H9 (cell line): ENCODE results near the gene APLP2. TPM values are rescaled to one million over a fixed set of nuclear protein-coding genes. Genes with fewer than 3 reads are reported as not detected.

Experiments
- DNase-seq: peaks from one replicate; pipeline ENCODE4 v3.0.0-alpha.2; 2017
- H2AFZ ChIP-seq: one replicate; pipeline ENCODE4 v1.6.1; 2013; ENCODE audit warnings: mild to moderate bottlenecking, low read length, control low read depth, moderate library complexity
- H2AK5ac ChIP-seq: 2 replicates; pipeline ENCODE4 v1.6.1; 2013; ENCODE audit warnings: low read length, control low read depth, mixed read lengths; ENCODE audit not compliant: insufficient read length
- H2BK120ac ChIP-seq: one replicate; pipeline ENCODE4 v1.6.1; 2013; ENCODE audit warnings: low read depth, mild to moderate bottlenecking, low read length, control low read depth, inconsistent platforms; ENCODE audit not compliant: poor library complexity, severe bottlenecking
- H2BK12ac ChIP-seq: 2 replicates; pipeline ENCODE4 v1.6.1; 2013; ENCODE audit warnings: low read length, control low read depth, mixed read lengths, low read depth; ENCODE audit not compliant: insufficient read length
- H2BK15ac ChIP-seq: 2 replicates; pipeline ENCODE4 v1.6.1; 2013; ENCODE audit warnings: low read depth, low read length, control low read depth
- H2BK20ac ChIP-seq: one replicate; pipeline ENCODE4 v1.6.1; 2013; ENCODE audit warnings: low read depth, mild to moderate bottlenecking, low read length, control low read depth, inconsistent platforms; ENCODE audit not compliant: poor library complexity, severe bottlenecking
- H2BK5ac ChIP-seq: 2 replicates; pipeline ENCODE4 v1.6.1; 2013; ENCODE audit warnings: low read length, control low read depth, mixed read lengths; ENCODE audit not compliant: insufficient read length
- H3K14ac ChIP-seq: 2 replicates; pipeline ENCODE4 v1.6.1; 2013; ENCODE audit warnings: low read length, control low read depth; ENCODE audit not compliant: insufficient read depth
- H3K18ac ChIP-seq: 2 replicates; pipeline ENCODE4 v1.6.1; 2013; ENCODE audit warnings: low read depth, mild to moderate bottlenecking, mixed read lengths, low read length, control low read depth; ENCODE audit not compliant: insufficient read length
- H3K23ac ChIP-seq: 2 replicates; pipeline ENCODE4 v1.6.1; 2013; ENCODE audit warnings: low read length, control low read depth, mixed read lengths, low read depth; ENCODE audit not compliant: insufficient read length
- H3K23me2 ChIP-seq: 2 replicates; pipeline ENCODE4 v1.6.1; 2013; ENCODE audit warnings: low read depth, mild to moderate bottlenecking, mixed read lengths, low read length, control low read depth; ENCODE audit not compliant: insufficient read length, poor library complexity, severe bottlenecking
- H3K27ac ChIP-seq: 2 replicates; pipeline ENCODE4 v1.5.1; 2013; ENCODE audit warnings: low read length, control low read depth, mixed read lengths, low read depth; ENCODE audit not compliant: insufficient read length
- H3K27me3 ChIP-seq: 2 replicates; pipeline ENCODE4 v1.6.1; 2013; ENCODE audit warnings: low read length, control low read depth, inconsistent platforms; ENCODE audit not compliant: insufficient read depth
- H3K4ac ChIP-seq: 2 replicates; pipeline ENCODE4 v1.6.1; 2013; ENCODE audit warnings: low read depth, mild to moderate bottlenecking, control low read depth, inconsistent platforms, low read length, moderate library complexity
- H3K4me1 ChIP-seq: 2 replicates; pipeline ENCODE4 v1.6.1; 2013; ENCODE audit warnings: low read length, control low read depth, inconsistent platforms; ENCODE audit not compliant: insufficient read depth
- H3K4me2 ChIP-seq: 2 replicates; pipeline ENCODE4 v1.6.1; 2013; ENCODE audit warnings: low read length, control low read depth, mixed read lengths; ENCODE audit not compliant: insufficient read length, insufficient read depth
- H3K56ac ChIP-seq: 2 replicates; pipeline ENCODE4 v1.6.1; 2013; ENCODE audit warnings: low read depth, mild to moderate bottlenecking, mixed read lengths, low read length, control low read depth; ENCODE audit not compliant: insufficient read length
- H3K79me1 ChIP-seq: 2 replicates; pipeline ENCODE4 v1.6.1; 2013; ENCODE audit warnings: low read depth, mild to moderate bottlenecking, moderate library complexity, low read length, control low read depth, inconsistent platforms; ENCODE audit not compliant: insufficient read depth, poor library complexity, severe bottlenecking
- H3K79me2 ChIP-seq: 2 replicates; pipeline ENCODE4 v1.6.1; 2013; ENCODE audit warnings: low read length, control low read depth, inconsistent platforms; ENCODE audit not compliant: insufficient read depth
- H3K9ac ChIP-seq: 2 replicates; pipeline ENCODE4 v1.6.1; 2013; ENCODE audit warnings: low read length, control low read depth, mixed read lengths; ENCODE audit not compliant: insufficient read length; ENCODE audit errors: extremely low read depth
- H3K9me3 ChIP-seq: one replicate; pipeline ENCODE4 v1.6.1; 2013; ENCODE audit warnings: low read depth, low read length, inconsistent platforms; ENCODE audit not compliant: control insufficient read depth
- H3T11ph ChIP-seq: one replicate; pipeline ENCODE4 v1.6.1; 2013; ENCODE audit warnings: mild to moderate bottlenecking, low read length, control low read depth, inconsistent platforms
- H4K20me1 ChIP-seq: one replicate; pipeline ENCODE4 v1.6.1; 2013; ENCODE audit not compliant: control insufficient read depth, insufficient read length, insufficient read depth
- H4K5ac ChIP-seq: 2 replicates; pipeline ENCODE4 v1.6.1; 2013; ENCODE audit warnings: low read depth, mild to moderate bottlenecking, mixed read lengths, low read length, control low read depth; ENCODE audit not compliant: insufficient read length
- H4K8ac ChIP-seq: replicated peaks from 2 replicates; pipeline ENCODE4 v1.6.1; 2013; ENCODE audit warnings: low read length, control low read depth, mixed read lengths, low read depth; ENCODE audit not compliant: insufficient read length
- H4K91ac ChIP-seq: 2 replicates; pipeline ENCODE4 v1.6.1; 2013; ENCODE audit warnings: low read depth, mild to moderate bottlenecking, moderate library complexity, mixed read lengths, low read length, control low read depth; ENCODE audit not compliant: insufficient read length
- H3K27ac Mint-ChIP-seq, 3 experiments: 2 replicates in 2 of 3; 3 replicates in 1 of 3; pipeline ENCODE4 v1.8.0; 2020 to 2021; ENCODE audit warnings: mixed read lengths in 3 of 3, mild to moderate bottlenecking in 1 of 3, moderate library complexity in 1 of 3
- H3K27me3 Mint-ChIP-seq: 2 replicates; pipeline ENCODE4 v1.8.0; 2021; ENCODE audit warnings: low read depth, mild to moderate bottlenecking, moderate library complexity, mixed read lengths
- H3K36me3 Mint-ChIP-seq, 3 experiments: 2 replicates in 2 of 3; 3 replicates in 1 of 3; pipeline ENCODE4 v1.8.0; 2020 to 2021; ENCODE audit warnings: low read depth in 3 of 3, mixed read lengths in 3 of 3; ENCODE audit not compliant: insufficient read depth in 1 of 3
- H3K4me1 Mint-ChIP-seq, 2 experiments: 2 replicates each; pipeline ENCODE4 v1.8.0; 2020; ENCODE audit warnings: mixed read lengths in 2 of 2
- H3K4me3 Mint-ChIP-seq, 2 experiments: 2 replicates in 1 of 2; 3 replicates in 1 of 2; pipeline ENCODE4 v1.8.0; 2020 to 2021; ENCODE audit warnings: mild to moderate bottlenecking in 2 of 2, mixed read lengths in 2 of 2, moderate library complexity in 1 of 2
- H3K9me3 Mint-ChIP-seq, 2 experiments: 2 replicates in 1 of 2; 3 replicates in 1 of 2; pipeline ENCODE4 v1.8.0; 2020; ENCODE audit warnings: mild to moderate bottlenecking in 2 of 2, mixed read lengths in 2 of 2, moderate library complexity in 1 of 2
- CTCF ChIP-seq: fragments of 200-600 bp; sonication (generic); conservative IDR thresholded peaks from 3 replicates; pipeline ENCODE4 v1.8.0; 2021; ENCODE audit warnings: antibody characterized with exemption, mild to moderate bottlenecking
- WGBS: extraction: QIAGEN DNeasy Blood & Tissue Kit; methylation state at CpG from one replicate; pipeline ENCODE4 v1.1.7; 2013; ENCODE audit warnings: missing lambda C conversion rate, low lambda C conversion rate, mixed read lengths; ENCODE audit not compliant: insufficient read length; ENCODE audit errors: extremely low coverage; 5-methylcytosine and 5-hydroxymethylcytosine counted together
- total RNA-seq: library from RNA; stranded (reverse); gene quantifications from 2 replicates; pipeline ENCODE4 v1.2.1, GENCODE V29; 2021

Gene APLP2
- total RNA-seq, 1 experiment from 2014 or later = 328 TPM

- Mint-ChIP-seq H3K27ac (no peak overlapping the region; a peak in 1 of 7 replicates), H3K4me3 (no peak overlapping the region)
These were observed 64.0 kb downstream of the APLP2 start for GRCh38 chr11:130133716-130134115.

More at GRCh38 chr11:130133716-130134115, 64.0 kb downstream of the APLP2 start:
- Histone ChIP-seq H3K56ac (no peak overlapping the region), H2BK12ac (no peak overlapping the region), H4K8ac (no peak overlapping the region), H3K18ac (no peak overlapping the region), H3K27me3 (no peaks in the 10 kb centered on the region), H4K91ac (no peak overlapping the region), H3K4ac (no peak overlapping the region), H3K4me1 (no peaks in the 10 kb centered on the region), H3K9ac (no peak overlapping the region), H3K27ac (no peak overlapping the region), H2AK5ac (no peak overlapping the region), H2BK15ac (no peak overlapping the region), H2BK120ac (no peak overlapping the region), H2BK20ac (no peak overlapping the region), H3K23me2 (no peaks in the 10 kb centered on the region), H3K23ac (no peak overlapping the region), H3K14ac (no peak overlapping the region), H4K20me1 (no peaks in the 10 kb centered on the region), H4K5ac (no peak overlapping the region), H3K4me2 (no peak overlapping the region), H2AFZ (no peak overlapping the region), H3T11ph (no peak overlapping the region), H3K79me2 (no peaks in the 10 kb centered on the region), H3K79me1 (no peaks in the 10 kb centered on the region), H3K9me3 (peaks cover 6% of the 10 kb centered on the region), H2BK5ac (no peak overlapping the region)
- no peak for TF ChIP-seq CTCF
- peaks cover 89 to 96% (median 95%) of the 10 kb centered on the region in 3 experiments for H3K36me3 Mint-ChIP-seq
- DNase-seq = no peak
- peaks cover 15 to 20% of the 10 kb centered on the region in 2 experiments for H3K9me3 Mint-ChIP-seq
- H3K4me1 Mint-ChIP-seq = no peaks in the 10 kb centered on the region
- whole genome bisulfite sequencing = no CpG with 5 or more reads among the region's 8 CpGs
- no peaks in the 10 kb centered on the region for H3K27me3 Mint-ChIP-seq
